ENCODE results near the gene PLB1. TPM values are rescaled to one million over a fixed set of nuclear protein-coding genes. Genes with fewer than 3 reads are reported as not detected.

PLB1 gene
- polyA plus RNA-seq, 3 donors: 20.2 to 35.8 (median 23.9) TPM

GRCh38 chr2:28567061-28567471 is 71.2 kb downstream of the PLB1 start:
- 0% methylated on average over 6 of the region's 14 CpGs for WGBS (ENCODE audit: insufficient coverage)
- H3K9ac ChIP-seq (ENCODE audit: insufficient read depth, low read length, poor library complexity, severe bottlenecking): peak overlapping the region; percentile 77
- Mint-ChIP-seq H3K27me3 (ENCODE audit: low read depth in 3 of 3) (peaks cover 0 to 3% (median 2%) of the 10 kb centered on the region in 3 donors), H3K9me3 (peaks cover 0 to 3% (median 1%) of the 10 kb centered on the region in 7 donors), H3K36me3 (no peaks in the 10 kb centered on the region), H3K27ac (peak overlapping the region; percentile 74 to 97 (median 93)), H3K4me1 (peaks cover 6% of the 10 kb centered on the region), H3K4me3 (peak overlapping the region; percentile 92 to 95)
- peak overlapping the region; percentile 43 to 77 for H3K27ac ChIP-seq (ENCODE audit: low read depth in 1 of 2, low read length in 2 of 2)
- no peaks in the 10 kb centered on the region for H3K79me2 ChIP-seq (ENCODE audit: insufficient read depth, low read length)
- peak overlapping the region; percentile 81 to 85 (median 84) for H3K4me3 ChIP-seq (replicated peaks in 1 of 3; ENCODE audit: low read depth in 2 of 3, low read length in 3 of 3)
- H2AFZ ChIP-seq (ENCODE audit: insufficient read depth, low read depth, low read length, poor library complexity, severe bottlenecking): peak overlapping the region; percentile 98
- H4K20me1 ChIP-seq (ENCODE audit: insufficient read depth, low read length): no peaks in the 10 kb centered on the region
- TF ChIP-seq, protein P1, sequence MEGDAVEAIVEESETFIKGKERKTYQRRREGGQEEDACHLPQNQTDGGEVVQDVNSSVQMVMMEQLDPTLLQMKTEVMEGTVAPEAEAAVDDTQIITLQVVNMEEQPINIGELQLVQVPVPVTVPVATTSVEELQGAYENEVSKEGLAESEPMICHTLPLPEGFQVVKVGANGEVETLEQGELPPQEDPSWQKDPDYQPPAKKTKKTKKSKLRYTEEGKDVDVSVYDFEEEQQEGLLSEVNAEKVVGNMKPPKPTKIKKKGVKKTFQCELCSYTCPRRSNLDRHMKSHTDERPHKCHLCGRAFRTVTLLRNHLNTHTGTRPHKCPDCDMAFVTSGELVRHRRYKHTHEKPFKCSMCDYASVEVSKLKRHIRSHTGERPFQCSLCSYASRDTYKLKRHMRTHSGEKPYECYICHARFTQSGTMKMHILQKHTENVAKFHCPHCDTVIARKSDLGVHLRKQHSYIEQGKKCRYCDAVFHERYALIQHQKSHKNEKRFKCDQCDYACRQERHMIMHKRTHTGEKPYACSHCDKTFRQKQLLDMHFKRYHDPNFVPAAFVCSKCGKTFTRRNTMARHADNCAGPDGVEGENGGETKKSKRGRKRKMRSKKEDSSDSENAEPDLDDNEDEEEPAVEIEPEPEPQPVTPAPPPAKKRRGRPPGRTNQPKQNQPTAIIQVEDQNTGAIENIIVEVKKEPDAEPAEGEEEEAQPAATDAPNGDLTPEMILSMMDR (IDR thresholded peaks at IDR 0.05): peak; percentile 76
- intact Hi-C loops (cut with micrococcal nuclease): loop anchor here (2.0 to 5.0 kb wide), 3 partner anchors 28 to 185 kb away; partner anchors contain the start of gene PPP1CB (in 2 of the 2)
- peak overlapping the region; percentile 92 for H3K4me2 ChIP-seq (replicated peaks; ENCODE audit: extremely low read depth, low read length, poor library complexity, severe bottlenecking)
- DNase-seq: peak in 1 of 3 donors; percentile 17
- H3K36me3 ChIP-seq (replicated peaks in 1 of 2; ENCODE audit: control insufficient read depth in 1 of 2, insufficient read depth in 2 of 2, low read length in 2 of 2): no peaks in the 10 kb centered on the region
- H3K9me3 ChIP-seq (replicated peaks in 1 of 2; ENCODE audit: control insufficient read depth in 1 of 2, insufficient read depth in 1 of 2, low read length in 2 of 2): no peaks in the 10 kb centered on the region
- H3K4me1 ChIP-seq (ENCODE audit: control insufficient read depth in 1 of 2, insufficient read depth in 2 of 2, low read length in 2 of 2): peaks cover 6 to 13% of the 10 kb centered on the region in 2 donors
- H3K27me3 ChIP-seq (ENCODE audit: control insufficient read depth in 2 of 2, insufficient read depth in 2 of 2, low read length in 2 of 2): no peaks in the 10 kb centered on the region

DNA sequence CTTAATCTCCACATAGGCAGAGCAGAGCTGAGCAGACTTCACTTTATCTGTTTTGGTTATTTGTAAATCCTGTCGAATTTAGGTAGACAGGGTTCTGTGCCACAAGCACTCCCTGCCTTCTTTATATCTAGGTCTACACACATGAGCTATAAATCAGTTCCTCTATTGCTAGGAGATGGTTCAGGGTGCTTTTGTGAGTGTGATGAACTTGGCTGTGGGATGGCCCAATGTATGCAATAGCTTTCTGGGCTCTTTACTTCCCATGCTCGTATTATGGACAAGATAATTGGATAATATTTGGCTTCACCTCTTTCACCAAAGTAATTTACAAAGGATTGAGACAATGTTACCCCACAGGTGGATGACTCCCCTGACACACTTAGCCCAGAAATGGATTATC is 72.2 kb downstream of the PLB1 start:
- Mint-ChIP-seq H3K4me1 (peaks cover 6% of the 10 kb centered on the region), H3K27me3 (ENCODE audit: low read depth in 3 of 3) (peaks cover 0 to 3% (median 0%) of the 10 kb centered on the region in 3 donors), H3K4me3 (no peak overlapping the region), H3K27ac (no peak overlapping the region), H3K36me3 (no peaks in the 10 kb centered on the region), H3K9me3 (peaks cover 0 to 3% (median 1%) of the 10 kb centered on the region in 7 donors)
- no peaks in the 10 kb centered on the region for H3K79me2 ChIP-seq (ENCODE audit: insufficient read depth, low read length)
- intact Hi-C loops (cut with micrococcal nuclease): loop anchor here (5.0 kb wide), 2 partner anchors 34 to 184 kb away; partner anchors contain the start of gene PPP1CB (in 2 of the 2)
- H3K27ac ChIP-seq (ENCODE audit: low read depth in 1 of 2, low read length in 2 of 2): no peak overlapping the region
- DNase-seq: no peak
- no peaks in the 10 kb centered on the region for H3K27me3 ChIP-seq (ENCODE audit: control insufficient read depth in 2 of 2, insufficient read depth in 2 of 2, low read length in 2 of 2)
- H3K4me3 ChIP-seq (replicated peaks in 1 of 3; ENCODE audit: low read depth in 2 of 3, low read length in 3 of 3): no peak overlapping the region
- no peaks in the 10 kb centered on the region for H3K36me3 ChIP-seq (replicated peaks in 1 of 2; ENCODE audit: control insufficient read depth in 1 of 2, insufficient read depth in 2 of 2, low read length in 2 of 2)
- no peak overlapping the region for H2AFZ ChIP-seq (ENCODE audit: insufficient read depth, low read depth, low read length, poor library complexity, severe bottlenecking)
- no peaks in the 10 kb centered on the region for H4K20me1 ChIP-seq (ENCODE audit: insufficient read depth, low read length)
- H3K9me3 ChIP-seq (replicated peaks in 1 of 2; ENCODE audit: control insufficient read depth in 1 of 2, insufficient read depth in 1 of 2, low read length in 2 of 2): no peaks in the 10 kb centered on the region
- H3K4me1 ChIP-seq (ENCODE audit: control insufficient read depth in 1 of 2, insufficient read depth in 2 of 2, low read length in 2 of 2): peaks cover 6 to 13% of the 10 kb centered on the region in 2 donors
- H3K9ac ChIP-seq (ENCODE audit: insufficient read depth, low read length, poor library complexity, severe bottlenecking): no peak overlapping the region
- no CpG with 5 or more reads among the region's 2 CpGs for whole genome bisulfite sequencing (ENCODE audit: insufficient coverage)
- TF ChIP-seq, protein P1 (IDR thresholded peaks at IDR 0.05): no peak
- no peak overlapping the region for H3K4me2 ChIP-seq (replicated peaks; ENCODE audit: extremely low read depth, low read length, poor library complexity, severe bottlenecking)
